GM23338 (cell line): ENCODE results near the gene MCM9.

Experiments used
- CREB1 ChIP-seq: fragments of 250-450 bp; sonication (Bioruptor Pico); IDR thresholded peaks from 2 replicates; pipeline ENCODE4 v1.5.0; 2020; ENCODE audit warnings: low read depth, mild to moderate bottlenecking, moderate library complexity
- CTCF ChIP-seq, 2 experiments: fragments of 200-600 bp in 1 of 2; sonication (generic) in 1 of 2; conservative IDR thresholded peaks; 2 replicates each; pipeline versions ENCODE4 v1.5.1 to v1.6.1; 2016 to 2017; ENCODE audit warnings: antibody characterized with exemption in 2 of 2, low read depth in 2 of 2, mild to moderate bottlenecking in 2 of 2, moderate library complexity in 1 of 2
- ETS1 ChIP-seq: IDR thresholded peaks from 2 replicates; pipeline ENCODE4 v1.6.1; 2016; ENCODE audit warnings: antibody characterized with exemption
- EZH2 ChIP-seq: fragments of 200-600 bp; sonication (generic); IDR thresholded peaks from one replicate; pipeline ENCODE4 v1.8.0; 2017; ENCODE audit warnings: antibody characterized with exemption, mild to moderate bottlenecking, low read depth; ENCODE audit not compliant: unreplicated experiment
- EZH2phosphoT487 ChIP-seq: fragments of 200-600 bp; sonication (generic); IDR thresholded peaks from one replicate; pipeline ENCODE4 v1.8.1; 2018; ENCODE audit warnings: antibody characterized with exemption; ENCODE audit not compliant: unreplicated experiment
- JUNB ChIP-seq: IDR thresholded peaks from one replicate; pipeline ENCODE4 v1.6.1; 2016; ENCODE audit warnings: antibody characterized with exemption; ENCODE audit not compliant: unreplicated experiment
- POLR2AphosphoS5 ChIP-seq: IDR thresholded peaks from 2 replicates; pipeline ENCODE4 v1.6.1; 2016; ENCODE audit warnings: antibody characterized with exemption, low read depth
- REST ChIP-seq: IDR thresholded peaks from one replicate; pipeline ENCODE4 v1.6.1; 2018; ENCODE audit warnings: antibody characterized with exemption; ENCODE audit not compliant: unreplicated experiment
- STAT1 ChIP-seq: IDR thresholded peaks from one replicate; pipeline ENCODE4 v1.6.1; 2016; ENCODE audit warnings: antibody characterized with exemption; ENCODE audit not compliant: unreplicated experiment
- ZNF114 ChIP-seq: fragments of 250-450 bp; sonication (Bioruptor Pico); IDR thresholded peaks from 2 replicates; pipeline ENCODE4 v1.5.0; 2020; ENCODE audit warnings: mild to moderate bottlenecking, moderate library complexity

GRCh38 chr6:118967239-118967638 is 32.3 kb upstream of the MCM9 start:
- TF ChIP-seq EZH2phosphoT487: no peak
- no peak for TF ChIP-seq JUNB
- no peak for TF ChIP-seq POLR2AphosphoS5
- TF ChIP-seq CTCF (conservative IDR thresholded peaks at IDR 0.05; ENCODE audit: low read depth in 2 of 2): no peak
- no peak for TF ChIP-seq EZH2
- TF ChIP-seq REST: no peak
- TF ChIP-seq ETS1: no peak
- no peak for TF ChIP-seq CREB1
- TF ChIP-seq ZNF114 (CRISPR knock-in tag): no peak
- TF ChIP-seq STAT1: no peak
